ENCODE data around the gene SMC6. TPM values are rescaled to one million over a fixed set of nuclear protein-coding genes. Genes with fewer than 3 reads are reported as not detected.

Gene SMC6
- total RNA-seq, 1 experiment from 2014 or later: 40.3 TPM

- H3K27ac ChIP-seq (ENCODE audit: insufficient read length, low read depth, low read length): no peak overlapping the region
- H2BK120ac ChIP-seq (ENCODE audit: low read depth, low read length, poor library complexity, severe bottlenecking): no peak overlapping the region
- H3K27ac Mint-ChIP-seq: no peak overlapping the region
- H3K4me1 Mint-ChIP-seq: no peaks in the 10 kb centered on the region
- H4K91ac ChIP-seq (ENCODE audit: insufficient read length, low read depth, low read length): no peak overlapping the region
- no peaks in the 10 kb centered on the region for H3K27me3 Mint-ChIP-seq (ENCODE audit: low read depth)
- no peak overlapping the region for H3K23ac ChIP-seq (ENCODE audit: insufficient read length, low read depth, low read length)
- H2BK15ac ChIP-seq (ENCODE audit: low read depth, low read length): no peak overlapping the region
- no peaks in the 10 kb centered on the region for H3K9me3 Mint-ChIP-seq
- no peak overlapping the region for H3K4me3 Mint-ChIP-seq
- no peak overlapping the region for H2BK20ac ChIP-seq (ENCODE audit: low read depth, low read length, poor library complexity, severe bottlenecking)
- H3K18ac ChIP-seq (ENCODE audit: insufficient read length, low read depth, low read length): no peak overlapping the region
- no CpG with 5 or more reads among the region's 2 CpGs for WGBS (ENCODE audit: extremely low coverage, insufficient read length, low lambda C conversion rate)
- no peak overlapping the region for H3T11ph ChIP-seq (ENCODE audit: low read length)
- H3K4me1 ChIP-seq (ENCODE audit: insufficient read depth, low read length): no peaks in the 10 kb centered on the region
- H4K5ac ChIP-seq (ENCODE audit: insufficient read length, low read depth, low read length): no peak overlapping the region
- H3K4me2 ChIP-seq (ENCODE audit: insufficient read depth, insufficient read length, low read length): no peak overlapping the region
- no peak overlapping the region for H2AK5ac ChIP-seq (ENCODE audit: insufficient read length, low read length)
- DNase-seq: no peak
- no peak overlapping the region for H2BK12ac ChIP-seq (ENCODE audit: insufficient read length, low read depth, low read length)
- no peak overlapping the region for H3K14ac ChIP-seq (ENCODE audit: insufficient read depth, low read length)
- H3K9me3 ChIP-seq (ENCODE audit: control insufficient read depth, low read depth, low read length): no peaks in the 10 kb centered on the region
- H3K27me3 ChIP-seq (ENCODE audit: insufficient read depth, low read length): no peaks in the 10 kb centered on the region
- no peaks in the 10 kb centered on the region for H3K23me2 ChIP-seq (ENCODE audit: insufficient read length, low read depth, low read length, poor library complexity, severe bottlenecking)
- no peaks in the 10 kb centered on the region for H4K20me1 ChIP-seq (ENCODE audit: control insufficient read depth, insufficient read depth, insufficient read length)
- H3K9ac ChIP-seq (ENCODE audit: extremely low read depth, insufficient read length, low read length): no peak overlapping the region
- H4K8ac ChIP-seq (replicated peaks; ENCODE audit: insufficient read length, low read depth, low read length): no peak overlapping the region
- H3K56ac ChIP-seq (ENCODE audit: insufficient read length, low read depth, low read length): no peak overlapping the region
- H2AFZ ChIP-seq (ENCODE audit: low read length): no peak overlapping the region
- no peak overlapping the region for H2BK5ac ChIP-seq (ENCODE audit: insufficient read length, low read length)
- no peaks in the 10 kb centered on the region for H3K79me2 ChIP-seq (ENCODE audit: insufficient read depth, low read length)
- no peak overlapping the region for H3K4ac ChIP-seq (ENCODE audit: low read depth, low read length)
- H3K79me1 ChIP-seq (ENCODE audit: insufficient read depth, low read depth, low read length, poor library complexity, severe bottlenecking): no peaks in the 10 kb centered on the region
- no peak for TF ChIP-seq CTCF (conservative IDR thresholded peaks at IDR 0.05)
- H3K36me3 Mint-ChIP-seq (ENCODE audit: insufficient read depth in 1 of 3, low read depth in 3 of 3): peaks cover 11 to 51% (median 39%) of the 10 kb centered on the region in 3 experiments; a peak in 6 of 7 replicates
Measured at GRCh38 chr2:17765398-17765797, 11.8 kb upstream of the SMC6 start.
